ENCODE results near the gene GPR52.

DNA sequence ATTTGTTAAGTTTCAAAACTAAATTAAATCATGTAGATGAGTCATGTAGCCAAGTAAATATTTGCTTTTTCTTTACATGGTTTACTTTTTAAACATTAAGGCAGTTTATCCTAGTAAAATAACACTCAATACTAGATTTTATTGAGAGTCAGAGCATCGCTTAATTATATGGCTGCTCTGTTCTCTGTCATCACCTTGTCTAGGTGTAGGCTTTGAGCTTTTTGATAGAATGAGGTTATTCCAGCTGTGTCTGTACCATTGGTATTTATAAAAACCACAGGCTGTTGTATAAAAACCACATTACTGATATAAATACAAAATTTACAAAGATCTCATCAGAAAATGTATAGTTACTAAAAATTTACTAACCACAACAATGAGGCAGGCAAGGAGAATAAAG, 42.5 kb upstream of the GPR52 start:
- TF ChIP-seq, protein P1, sequence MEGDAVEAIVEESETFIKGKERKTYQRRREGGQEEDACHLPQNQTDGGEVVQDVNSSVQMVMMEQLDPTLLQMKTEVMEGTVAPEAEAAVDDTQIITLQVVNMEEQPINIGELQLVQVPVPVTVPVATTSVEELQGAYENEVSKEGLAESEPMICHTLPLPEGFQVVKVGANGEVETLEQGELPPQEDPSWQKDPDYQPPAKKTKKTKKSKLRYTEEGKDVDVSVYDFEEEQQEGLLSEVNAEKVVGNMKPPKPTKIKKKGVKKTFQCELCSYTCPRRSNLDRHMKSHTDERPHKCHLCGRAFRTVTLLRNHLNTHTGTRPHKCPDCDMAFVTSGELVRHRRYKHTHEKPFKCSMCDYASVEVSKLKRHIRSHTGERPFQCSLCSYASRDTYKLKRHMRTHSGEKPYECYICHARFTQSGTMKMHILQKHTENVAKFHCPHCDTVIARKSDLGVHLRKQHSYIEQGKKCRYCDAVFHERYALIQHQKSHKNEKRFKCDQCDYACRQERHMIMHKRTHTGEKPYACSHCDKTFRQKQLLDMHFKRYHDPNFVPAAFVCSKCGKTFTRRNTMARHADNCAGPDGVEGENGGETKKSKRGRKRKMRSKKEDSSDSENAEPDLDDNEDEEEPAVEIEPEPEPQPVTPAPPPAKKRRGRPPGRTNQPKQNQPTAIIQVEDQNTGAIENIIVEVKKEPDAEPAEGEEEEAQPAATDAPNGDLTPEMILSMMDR (conservative IDR thresholded peaks at IDR 0.05 in 1 of 2, IDR thresholded peaks at IDR 0.05 in 1 of 2; ENCODE audit: extremely low read depth in 1 of 2, insufficient read depth in 1 of 2, low read depth in 1 of 2, low read length in 2 of 2) = no peak
- TF ChIP-seq EZH2 (IDR thresholded peaks at IDR 0.05; ENCODE audit: borderline replicate concordance, low read length) = no peak
